ENCODE data around the gene PLS1.
"Not testable (repeated sequence)": the region's sequence is repeated elsewhere in the genome, so short reads cannot be mapped to it uniquely, and the experiment has no call there.

Gene PLS1, protein sequence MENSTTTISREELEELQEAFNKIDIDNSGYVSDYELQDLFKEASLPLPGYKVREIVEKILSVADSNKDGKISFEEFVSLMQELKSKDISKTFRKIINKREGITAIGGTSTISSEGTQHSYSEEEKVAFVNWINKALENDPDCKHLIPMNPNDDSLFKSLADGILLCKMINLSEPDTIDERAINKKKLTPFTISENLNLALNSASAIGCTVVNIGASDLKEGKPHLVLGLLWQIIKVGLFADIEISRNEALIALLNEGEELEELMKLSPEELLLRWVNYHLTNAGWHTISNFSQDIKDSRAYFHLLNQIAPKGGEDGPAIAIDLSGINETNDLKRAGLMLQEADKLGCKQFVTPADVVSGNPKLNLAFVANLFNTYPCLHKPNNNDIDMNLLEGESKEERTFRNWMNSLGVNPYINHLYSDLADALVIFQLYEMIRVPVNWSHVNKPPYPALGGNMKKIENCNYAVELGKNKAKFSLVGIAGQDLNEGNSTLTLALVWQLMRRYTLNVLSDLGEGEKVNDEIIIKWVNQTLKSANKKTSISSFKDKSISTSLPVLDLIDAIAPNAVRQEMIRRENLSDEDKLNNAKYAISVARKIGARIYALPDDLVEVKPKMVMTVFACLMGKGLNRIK

DNA sequence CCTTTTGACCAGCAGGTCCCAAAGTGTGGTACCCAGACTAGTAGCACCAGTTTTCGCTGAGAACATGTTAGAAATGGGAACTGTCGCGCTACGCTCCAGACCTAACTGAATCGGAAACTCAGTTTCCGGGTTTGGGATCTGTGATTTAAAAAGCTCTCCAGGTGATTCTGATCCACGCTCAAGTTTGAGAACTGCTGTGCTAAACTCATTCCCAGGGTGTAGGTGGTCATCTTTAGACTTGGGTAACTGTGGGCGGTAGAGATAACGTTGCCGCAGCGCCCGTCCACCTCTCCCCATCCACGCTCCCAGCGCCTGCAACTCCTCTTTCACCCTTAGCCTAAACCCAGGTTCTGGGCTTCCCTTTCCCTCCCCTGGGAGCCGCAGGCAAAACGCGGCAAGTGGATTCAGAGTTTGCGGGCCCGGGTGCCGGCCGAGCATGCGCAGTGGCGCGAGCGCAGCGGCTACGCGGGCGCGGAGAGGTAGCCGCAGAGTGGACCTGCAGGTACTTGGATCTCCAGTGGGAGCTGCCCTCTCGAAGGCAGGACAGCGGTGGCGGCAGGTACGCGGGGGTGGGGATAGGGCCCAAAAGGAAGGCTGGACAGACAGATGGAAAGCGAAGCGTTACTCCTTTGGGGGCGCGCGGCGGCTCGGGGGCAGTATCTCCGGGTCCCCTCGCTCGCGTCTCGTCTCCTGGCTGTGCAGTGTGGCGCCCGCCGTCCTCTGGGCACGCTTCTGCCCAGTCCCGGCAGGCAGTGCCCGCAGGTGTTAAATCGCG lies at the start of gene PLS1:
Gene PLS1 (plus strand): TSS at position 443 of the 775 bp plus-strand sequence. CDS start 67,845 bp downstream, outside the sequence.
- CTCF ChIA-PET, result no interaction called here
- DNase-seq, result peak; percentile 86
- Mint-ChIP-seq H3K27ac (peak within 1 kb of the TSS; percentile 53), H3K4me3 (peak within 1 kb of the TSS; percentile 94), H3K4me1 (peaks cover 13% of the 10 kb centered on the region), H3K9me3 (no peaks in the 10 kb centered on the region), H3K27me3 (peaks cover 11% of the 10 kb centered on the region), H3K36me3 (no peaks in the 10 kb centered on the region)

GRCh38 chr3:142549986-142550385 lies 46.2 kb upstream of the PLS1 start:
- Mint-ChIP-seq H3K36me3 (peaks cover 39% of the 10 kb centered on the region), H3K27me3 (no peaks in the 10 kb centered on the region), H3K4me1 (no peaks in the 10 kb centered on the region), H3K9me3 (peaks cover under 1% of the 10 kb centered on the region), H3K4me3 (no peak overlapping the region), H3K27ac (no peak overlapping the region)
- DNase-seq, result no peak
- CTCF ChIA-PET, result no interaction called here

- H3K27ac Mint-ChIP-seq, H3K4me1 Mint-ChIP-seq, DNase-seq, H3K4me3 Mint-ChIP-seq, H3K27me3 Mint-ChIP-seq, H3K9me3 Mint-ChIP-seq, CTCF ChIA-PET: not testable (repeated sequence)
- peaks cover 52% of the 10 kb centered on the region for H3K36me3 Mint-ChIP-seq
Measured at GRCh38 chr3:142552579-142552978, 43.6 kb upstream of the PLS1 start.

DNA sequence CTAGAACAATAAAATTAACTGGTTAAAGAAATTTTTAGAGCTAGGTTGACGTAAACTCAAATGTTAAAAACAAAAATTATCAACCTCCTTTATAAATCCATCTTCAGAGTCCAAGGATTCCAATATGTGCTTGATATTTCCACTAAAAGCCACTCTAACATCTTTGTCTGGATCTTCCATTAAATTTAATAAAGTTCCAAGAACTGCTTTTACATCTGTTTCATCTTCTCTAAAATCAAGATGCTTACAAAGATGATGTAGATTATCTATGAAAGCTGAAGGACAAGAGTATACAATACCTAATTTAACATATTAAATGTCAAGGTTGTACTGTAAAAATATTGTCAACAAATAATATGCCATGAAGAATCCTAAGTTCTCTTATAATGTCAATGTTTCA lies 42.5 kb upstream of the PLS1 start:
- peaks cover 2% of the 10 kb centered on the region for H3K9me3 Mint-ChIP-seq
- CTCF ChIA-PET, result interaction anchor here (1.1 kb wide), 1 partner anchor 9 kb away, joined by 3 read pairs; no protein-coding TSS in a partner anchor
- H3K4me3 Mint-ChIP-seq, result no peak overlapping the region
- no peak overlapping the region for H3K27ac Mint-ChIP-seq
- H3K4me1 Mint-ChIP-seq, result no peaks in the 10 kb centered on the region
- peaks cover 50% of the 10 kb centered on the region for H3K36me3 Mint-ChIP-seq
- no peaks in the 10 kb centered on the region for H3K27me3 Mint-ChIP-seq
- no peak for DNase-seq

- no peak overlapping the region for H3K27ac Mint-ChIP-seq
- CTCF ChIA-PET, result no interaction called here
Measured at GRCh38 chr3:142560118-142560517, 36.1 kb upstream of the PLS1 start.

GRCh38 chr3:142563496-142563997 lies 32.6 kb upstream of the PLS1 start:
- H3K27ac Mint-ChIP-seq, result no peak overlapping the region
- H3K36me3 Mint-ChIP-seq, result peaks cover 43% of the 10 kb centered on the region
- CTCF ChIA-PET, result interaction anchor here (1.3 kb wide), 1 partner anchor 13 kb away, joined by 5 read pairs; no protein-coding TSS in a partner anchor
- H3K9me3 Mint-ChIP-seq, result peaks cover 2% of the 10 kb centered on the region
- no peak overlapping the region for H3K4me3 Mint-ChIP-seq
- H3K4me1 Mint-ChIP-seq, result peaks cover 2% of the 10 kb centered on the region
- no peak for DNase-seq
- no peaks in the 10 kb centered on the region for H3K27me3 Mint-ChIP-seq

More at GRCh38 chr3:142560118-142560517, 36.1 kb upstream of the PLS1 start:
- H3K27me3 Mint-ChIP-seq, result no peaks in the 10 kb centered on the region
- H3K36me3 Mint-ChIP-seq, result peaks cover 40% of the 10 kb centered on the region
- no peaks in the 10 kb centered on the region for H3K4me1 Mint-ChIP-seq
- H3K4me3 Mint-ChIP-seq, result no peak overlapping the region
- DNase-seq, result no peak
- no peaks in the 10 kb centered on the region for H3K9me3 Mint-ChIP-seq

DNA sequence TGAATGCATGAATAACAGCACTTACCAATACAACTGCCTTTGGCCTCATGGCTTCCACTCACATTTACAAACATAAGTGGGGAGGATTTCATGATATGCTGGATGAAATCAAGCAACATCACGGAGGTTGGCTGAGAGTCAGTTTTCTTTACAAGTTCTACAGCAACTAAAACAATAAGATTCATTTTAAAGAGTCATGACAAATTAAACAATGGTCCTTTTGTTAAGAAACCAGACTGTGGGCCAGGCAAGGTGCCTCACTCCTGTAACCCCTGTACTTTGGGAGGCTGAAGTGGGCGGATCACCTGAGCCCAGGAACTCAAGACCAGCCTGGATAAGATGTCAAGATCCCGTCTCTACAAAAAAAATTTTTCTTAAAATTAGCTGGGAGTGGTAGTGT lies 30.1 kb upstream of the PLS1 start:
- Mint-ChIP-seq H3K36me3 (peaks cover 42% of the 10 kb centered on the region), H3K27ac (no peak overlapping the region), H3K27me3 (no peaks in the 10 kb centered on the region), H3K4me3 (no peak overlapping the region), H3K4me1 (peaks cover 2% of the 10 kb centered on the region), H3K9me3 (peaks cover 2% of the 10 kb centered on the region)
- CTCF ChIA-PET, result no interaction called here
- no peak for DNase-seq

DNA sequence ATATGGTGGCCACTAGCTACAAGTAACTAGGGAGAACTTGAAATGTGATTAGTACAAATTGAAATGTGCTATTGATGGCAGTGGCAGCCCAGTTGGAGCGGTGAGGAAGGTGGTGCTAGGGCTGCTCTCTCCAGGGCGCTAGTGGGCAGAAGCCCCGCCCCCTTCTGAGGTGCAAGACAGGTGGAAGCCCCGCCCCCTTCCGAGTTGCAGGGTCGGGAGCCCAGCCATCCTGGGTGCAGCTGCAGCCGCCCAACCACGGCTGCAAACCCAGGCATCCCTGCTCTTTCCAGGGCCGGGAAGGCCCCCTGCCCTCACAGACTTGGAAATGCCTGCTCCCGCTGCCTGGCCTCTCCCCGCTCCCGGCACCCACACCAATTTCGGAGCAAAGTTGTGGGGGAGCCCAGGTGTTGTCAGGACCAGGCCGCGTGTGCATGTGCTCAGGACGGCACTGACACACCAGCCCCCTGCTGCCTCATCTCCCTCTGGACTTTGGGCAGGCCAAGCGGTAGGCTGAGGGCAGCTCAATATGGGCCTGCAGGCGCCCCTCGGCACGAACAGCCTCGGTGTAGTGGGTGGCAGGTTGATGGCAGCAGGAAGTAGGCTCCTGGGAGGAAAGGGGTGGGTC lies 27.7 kb upstream of the PLS1 start:
- no peak overlapping the region for H3K4me3 Mint-ChIP-seq
- H3K9me3 Mint-ChIP-seq, result peaks cover 2% of the 10 kb centered on the region
- no peak for DNase-seq
- CTCF ChIA-PET, result interaction anchor here (1.5 kb wide), 1 partner anchor 9 kb away, joined by 4 read pairs; no protein-coding TSS in a partner anchor
- H3K27me3 Mint-ChIP-seq, result no peaks in the 10 kb centered on the region
- peaks cover 36% of the 10 kb centered on the region for H3K36me3 Mint-ChIP-seq
- H3K27ac Mint-ChIP-seq, result no peak overlapping the region
- peaks cover 2% of the 10 kb centered on the region for H3K4me1 Mint-ChIP-seq

DNA sequence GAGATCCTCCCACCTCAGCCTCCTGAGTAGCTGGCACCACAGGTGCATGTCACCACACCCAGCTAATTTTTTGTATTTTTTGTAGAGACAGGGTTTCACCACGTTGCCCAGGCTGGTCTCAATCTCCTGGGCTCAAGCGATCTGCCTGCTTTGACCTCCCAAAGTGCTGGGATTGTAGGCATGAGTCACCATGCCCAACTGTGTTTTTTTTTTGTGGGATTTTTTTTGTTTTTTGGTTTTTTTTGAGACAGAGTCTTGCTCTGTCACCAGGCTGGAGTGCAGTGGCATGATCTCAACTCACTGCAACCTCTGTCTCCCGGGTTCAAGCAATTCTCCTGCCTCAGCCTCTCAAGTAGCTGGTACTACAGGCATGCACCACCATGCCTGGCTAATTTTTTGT lies 26.8 kb upstream of the PLS1 start:
- DNase-seq, H3K9me3 Mint-ChIP-seq, H3K27me3 Mint-ChIP-seq, CTCF ChIA-PET, H3K4me3 Mint-ChIP-seq, H3K27ac Mint-ChIP-seq, H3K4me1 Mint-ChIP-seq: not testable (repeated sequence)
- peaks cover 35% of the 10 kb centered on the region for H3K36me3 Mint-ChIP-seq

- Mint-ChIP-seq H3K4me1 (peaks cover 38% of the 10 kb centered on the region), H3K36me3 (peaks cover 20% of the 10 kb centered on the region)
- H3K9me3 Mint-ChIP-seq, H3K27ac Mint-ChIP-seq, DNase-seq, H3K4me3 Mint-ChIP-seq, CTCF ChIA-PET, H3K27me3 Mint-ChIP-seq: not testable (repeated sequence)
Measured at GRCh38 chr3:142574223-142574622, 22.0 kb upstream of the PLS1 start.

DNA sequence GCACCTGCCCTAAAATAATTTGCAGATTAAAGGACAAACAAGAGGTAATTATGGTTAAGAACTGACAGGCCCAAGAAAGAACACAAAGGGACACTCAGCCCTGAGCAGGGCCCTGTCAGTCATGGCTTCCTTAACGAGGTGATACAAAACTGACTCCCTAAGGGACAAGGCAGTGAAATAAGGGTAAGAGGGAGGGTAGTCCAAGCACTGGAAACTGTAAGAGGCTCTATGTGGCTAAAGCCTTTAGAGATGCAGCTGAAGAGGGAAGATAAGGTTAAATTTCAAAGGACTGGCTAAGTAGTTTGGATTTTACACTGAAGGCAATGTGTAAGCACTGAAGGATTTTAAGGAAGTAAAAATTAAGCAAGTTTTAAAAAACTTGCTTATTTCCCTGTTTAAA lies 21.5 kb upstream of the PLS1 start:
- H3K4me1 Mint-ChIP-seq, result peaks cover 41% of the 10 kb centered on the region
- H3K27ac Mint-ChIP-seq, result no peak overlapping the region
- CTCF ChIA-PET, result no interaction called here
- no peak overlapping the region for H3K4me3 Mint-ChIP-seq
- peaks cover 20% of the 10 kb centered on the region for H3K36me3 Mint-ChIP-seq
- no peak for DNase-seq
- H3K27me3 Mint-ChIP-seq, result no peaks in the 10 kb centered on the region
- no peaks in the 10 kb centered on the region for H3K9me3 Mint-ChIP-seq

DNA sequence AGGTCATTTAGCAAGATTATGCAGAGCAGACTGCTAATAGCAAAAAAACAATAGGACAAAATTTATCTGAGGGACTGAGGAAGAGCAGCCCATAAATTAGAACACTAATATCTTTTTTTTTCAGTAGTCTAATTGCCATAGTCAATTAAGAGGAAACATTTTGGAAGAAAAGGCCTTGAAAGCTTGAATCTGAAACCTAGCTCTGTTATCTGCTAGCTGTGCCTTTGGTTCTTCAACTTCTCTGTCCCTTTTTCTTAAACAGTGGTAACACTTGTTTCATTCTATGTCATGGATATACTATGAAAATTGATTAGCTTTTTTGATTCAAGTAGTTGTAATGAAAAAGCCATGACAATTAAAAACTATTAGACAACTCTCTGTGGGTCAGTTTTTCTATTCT lies 19.4 kb upstream of the PLS1 start:
- CTCF ChIA-PET, result interaction anchor here (1.2 to 1.8 kb wide), 2 partner anchors 8 to 13 kb away, joined by 4 to 5 read pairs; no protein-coding TSS in a partner anchor
- no peak for DNase-seq
- peaks cover 46% of the 10 kb centered on the region for H3K4me1 Mint-ChIP-seq
- peaks cover 12% of the 10 kb centered on the region for H3K36me3 Mint-ChIP-seq
- H3K27me3 Mint-ChIP-seq, result peaks cover 8% of the 10 kb centered on the region
- H3K27ac Mint-ChIP-seq, result peak overlapping the region; percentile 40
- no peaks in the 10 kb centered on the region for H3K9me3 Mint-ChIP-seq
- H3K4me3 Mint-ChIP-seq, result peak overlapping the region; percentile 98

DNA sequence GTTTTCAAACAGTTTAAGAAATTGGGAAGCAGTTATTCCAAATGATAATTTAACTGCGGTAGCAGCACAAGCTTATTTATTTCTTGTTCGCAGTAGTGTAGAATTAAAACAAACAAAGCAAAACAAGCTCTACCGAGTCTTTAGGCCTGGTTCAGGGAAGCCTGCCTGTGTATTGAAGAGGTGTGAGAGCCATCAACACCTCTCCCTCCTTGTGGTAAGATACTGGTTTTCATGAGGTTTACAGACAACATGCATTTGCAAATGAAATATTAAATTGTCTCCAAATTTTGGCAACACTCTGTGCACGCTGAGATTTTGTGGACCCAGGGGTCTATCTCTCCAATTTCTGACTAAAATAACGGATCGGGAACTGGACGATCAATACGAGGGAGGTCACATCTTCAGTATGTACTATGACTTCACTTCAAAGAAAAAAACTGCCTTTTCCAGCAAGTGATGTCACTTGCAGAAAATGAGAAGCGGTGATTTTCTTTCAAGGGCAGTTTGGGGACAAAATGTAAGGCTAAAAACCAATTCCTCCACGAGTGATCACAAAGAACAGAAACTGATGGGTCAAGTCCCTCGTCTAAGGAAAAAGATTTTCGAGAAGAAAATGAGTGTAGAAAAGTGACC lies 18.4 kb upstream of the PLS1 start:
- peaks cover 46% of the 10 kb centered on the region for H3K4me1 Mint-ChIP-seq
- CTCF ChIA-PET, result interaction anchor here (1.2 to 1.8 kb wide), 2 partner anchors 9 to 14 kb away, joined by 4 to 5 read pairs; no protein-coding TSS in a partner anchor
- peak overlapping the region; percentile 99 for H3K27ac Mint-ChIP-seq
- no peaks in the 10 kb centered on the region for H3K9me3 Mint-ChIP-seq
- H3K36me3 Mint-ChIP-seq, result peaks cover 9% of the 10 kb centered on the region
- H3K4me3 Mint-ChIP-seq, result peak overlapping the region; percentile 98
- no peak for DNase-seq
- peaks cover 15% of the 10 kb centered on the region for H3K27me3 Mint-ChIP-seq
